HCT116 (cell line): ENCODE measurements around the gene HEPN1.

Source experiments
- CTCF ChIP-seq, 3 experiments: fragments of 200-600 bp in 1 of 3; sonication (generic) in 1 of 3; IDR thresholded peaks in 2 of 3; conservative IDR thresholded peaks in 1 of 3; 2 replicates each; pipeline ENCODE4 v1.5.1; 2012 to 2017; ENCODE audit warnings: low read depth in 2 of 3, low read length in 2 of 3, antibody characterized with exemption in 1 of 3, borderline replicate concordance in 1 of 3, control low read depth in 1 of 3, mild to moderate bottlenecking in 1 of 3, mixed read lengths in 1 of 3, mixed run types in 1 of 3, moderate library complexity in 1 of 3; ENCODE audit not compliant: insufficient read depth in 1 of 3
- EZH2 ChIP-seq: fragments of 200-600 bp; sonication (generic); IDR thresholded peaks from 2 replicates; pipeline ENCODE4 v1.6.1; 2017; ENCODE audit warnings: antibody characterized with exemption, mixed run types
- EZH2phosphoT487 ChIP-seq: fragments of 200-600 bp; IDR thresholded peaks from 2 replicates; pipeline ENCODE4 v1.6.1; 2018; ENCODE audit warnings: antibody characterized with exemption, borderline replicate concordance
- FOSL1 ChIP-seq: IDR thresholded peaks from 2 replicates; pipeline ENCODE4 v1.6.1; 2012; ENCODE audit warnings: low read depth
- MAX ChIP-seq: IDR thresholded peaks from 2 replicates; pipeline ENCODE4 v1.6.1; 2012
- POLR2A ChIP-seq: IDR thresholded peaks from 2 replicates; pipeline ENCODE4 v1.7.0; 2011; ENCODE audit warnings: borderline replicate concordance; ENCODE audit not compliant: insufficient read depth, insufficient read length; ENCODE audit errors: extremely low read depth
- RAD21 ChIP-seq: IDR thresholded peaks from 2 replicates; pipeline ENCODE4 v1.6.1; 2012; ENCODE audit warnings: low read depth, mild to moderate bottlenecking
- REST ChIP-seq: IDR thresholded peaks from 2 replicates; pipeline ENCODE4 v1.6.1; 2012; ENCODE audit warnings: low read depth
- SIN3A ChIP-seq: IDR thresholded peaks from 2 replicates; pipeline ENCODE4 v1.6.1; 2012; ENCODE audit warnings: low read depth
- SP1 ChIP-seq: IDR thresholded peaks from 2 replicates; pipeline ENCODE4 v1.6.1; 2012; ENCODE audit warnings: low read depth
- SRF ChIP-seq: IDR thresholded peaks from 2 replicates; pipeline ENCODE4 v1.6.1; 2012; ENCODE audit warnings: low read depth
- YY1 ChIP-seq: IDR thresholded peaks from 2 replicates; pipeline ENCODE4 v1.6.1; 2011; ENCODE audit warnings: low read length, low read depth, moderate library complexity, mild to moderate bottlenecking; ENCODE audit not compliant: insufficient replicate concordance; ENCODE audit errors: extremely low read depth
- ZBTB33 ChIP-seq: IDR thresholded peaks from 2 replicates; pipeline ENCODE4 v1.6.1; 2011; ENCODE audit warnings: mild to moderate bottlenecking, low read length, moderate library complexity; ENCODE audit not compliant: insufficient replicate concordance; ENCODE audit errors: extremely low read depth

- TF ChIP-seq FOSL1: no peak
- TF ChIP-seq SIN3A: no peak
- TF ChIP-seq SP1: no peak
- TF ChIP-seq RAD21: no peak
- TF ChIP-seq POLR2A: no peak
- TF ChIP-seq ZBTB33: no peak
- no peak for TF ChIP-seq REST
- TF ChIP-seq YY1: no peak
- TF ChIP-seq CTCF (IDR thresholded peaks at IDR 0.05 in 2 of 3, conservative IDR thresholded peaks at IDR 0.05 in 1 of 3; ENCODE audit: borderline replicate concordance in 1 of 3, insufficient read depth in 1 of 3, low read depth in 2 of 3, low read length in 2 of 3): no peak
- no peak for TF ChIP-seq MAX
- no peak for TF ChIP-seq EZH2phosphoT487
- no peak for TF ChIP-seq EZH2
- TF ChIP-seq SRF: no peak
These were observed 28.9 kb upstream of the HEPN1 start for GRCh38 chr11:124890151-124890550.
